ENCODE results near the gene EPAS1. TPM values are rescaled to one million over a fixed set of nuclear protein-coding genes. Genes with fewer than 3 reads are reported as not detected.

The EPAS1 gene
- total RNA-seq, 1 experiment from 2014 or later, result 8.5 TPM

DNA sequence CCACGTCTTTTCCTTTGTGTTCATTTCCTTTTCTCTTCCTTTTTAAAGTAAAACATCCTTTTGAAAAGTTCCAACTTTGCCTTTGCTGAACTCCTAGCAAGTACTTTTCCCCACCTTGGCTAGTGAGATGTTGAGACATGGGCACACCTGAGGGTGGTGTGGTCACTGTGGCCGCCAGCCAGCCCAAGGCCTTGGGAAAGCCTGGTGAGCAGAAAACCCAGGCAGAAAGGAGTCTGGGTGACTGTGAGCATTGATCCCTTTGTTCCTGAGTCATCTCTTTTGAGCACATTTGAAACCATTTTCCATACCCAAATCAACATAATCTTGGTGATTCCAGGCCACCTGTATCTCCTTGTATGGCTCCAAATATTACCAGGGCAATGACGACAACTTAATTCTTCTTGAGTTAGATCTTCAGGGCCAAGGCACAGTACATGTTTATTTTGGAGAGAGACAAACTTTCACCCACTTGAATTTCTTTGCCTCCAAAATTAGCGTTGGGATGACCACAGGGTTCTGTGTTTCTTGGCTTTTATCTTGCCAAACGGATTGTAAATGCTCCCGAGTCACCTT is 14.5 kb downstream of the EPAS1 start:
- Mint-ChIP-seq H3K36me3 (no peaks in the 10 kb centered on the region), H3K27ac (no peak overlapping the region), H3K4me1 (peaks cover 14% of the 10 kb centered on the region), H3K4me3 (no peak overlapping the region), H3K9me3 (no peaks in the 10 kb centered on the region), H3K27me3 (ENCODE audit: low read depth) (no peaks in the 10 kb centered on the region; the same call in 1 of the 2 replicates)
- ChIA-PET POLR2A (no interaction called here), CTCF (interaction anchor here (1.1 kb wide), 1 partner anchor 16 kb away, joined by 4 read pairs; no protein-coding TSS in a partner anchor)
- TF ChIP-seq, protein P1, sequence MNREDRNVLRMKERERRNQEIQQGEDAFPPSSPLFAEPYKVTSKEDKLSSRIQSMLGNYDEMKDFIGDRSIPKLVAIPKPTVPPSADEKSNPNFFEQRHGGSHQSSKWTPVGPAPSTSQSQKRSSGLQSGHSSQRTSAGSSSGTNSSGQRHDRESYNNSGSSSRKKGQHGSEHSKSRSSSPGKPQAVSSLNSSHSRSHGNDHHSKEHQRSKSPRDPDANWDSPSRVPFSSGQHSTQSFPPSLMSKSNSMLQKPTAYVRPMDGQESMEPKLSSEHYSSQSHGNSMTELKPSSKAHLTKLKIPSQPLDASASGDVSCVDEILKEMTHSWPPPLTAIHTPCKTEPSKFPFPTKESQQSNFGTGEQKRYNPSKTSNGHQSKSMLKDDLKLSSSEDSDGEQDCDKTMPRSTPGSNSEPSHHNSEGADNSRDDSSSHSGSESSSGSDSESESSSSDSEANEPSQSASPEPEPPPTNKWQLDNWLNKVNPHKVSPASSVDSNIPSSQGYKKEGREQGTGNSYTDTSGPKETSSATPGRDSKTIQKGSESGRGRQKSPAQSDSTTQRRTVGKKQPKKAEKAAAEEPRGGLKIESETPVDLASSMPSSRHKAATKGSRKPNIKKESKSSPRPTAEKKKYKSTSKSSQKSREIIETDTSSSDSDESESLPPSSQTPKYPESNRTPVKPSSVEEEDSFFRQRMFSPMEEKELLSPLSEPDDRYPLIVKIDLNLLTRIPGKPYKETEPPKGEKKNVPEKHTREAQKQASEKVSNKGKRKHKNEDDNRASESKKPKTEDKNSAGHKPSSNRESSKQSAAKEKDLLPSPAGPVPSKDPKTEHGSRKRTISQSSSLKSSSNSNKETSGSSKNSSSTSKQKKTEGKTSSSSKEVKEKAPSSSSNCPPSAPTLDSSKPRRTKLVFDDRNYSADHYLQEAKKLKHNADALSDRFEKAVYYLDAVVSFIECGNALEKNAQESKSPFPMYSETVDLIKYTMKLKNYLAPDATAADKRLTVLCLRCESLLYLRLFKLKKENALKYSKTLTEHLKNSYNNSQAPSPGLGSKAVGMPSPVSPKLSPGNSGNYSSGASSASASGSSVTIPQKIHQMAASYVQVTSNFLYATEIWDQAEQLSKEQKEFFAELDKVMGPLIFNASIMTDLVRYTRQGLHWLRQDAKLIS (CRISPR knock-in tag; IDR thresholded peaks at IDR 0.05; ENCODE audit: borderline replicate concordance), result no peak
- TF ChIP-seq, protein P2, sequence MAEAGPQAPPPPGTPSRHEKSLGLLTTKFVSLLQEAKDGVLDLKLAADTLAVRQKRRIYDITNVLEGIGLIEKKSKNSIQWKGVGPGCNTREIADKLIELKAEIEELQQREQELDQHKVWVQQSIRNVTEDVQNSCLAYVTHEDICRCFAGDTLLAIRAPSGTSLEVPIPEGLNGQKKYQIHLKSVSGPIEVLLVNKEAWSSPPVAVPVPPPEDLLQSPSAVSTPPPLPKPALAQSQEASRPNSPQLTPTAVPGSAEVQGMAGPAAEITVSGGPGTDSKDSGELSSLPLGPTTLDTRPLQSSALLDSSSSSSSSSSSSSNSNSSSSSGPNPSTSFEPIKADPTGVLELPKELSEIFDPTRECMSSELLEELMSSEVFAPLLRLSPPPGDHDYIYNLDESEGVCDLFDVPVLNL (CRISPR knock-in tag; IDR thresholded peaks at IDR 0.05; ENCODE audit: borderline replicate concordance, low read depth), result no peak
- TF ChIP-seq TP53 (CRISPR knock-in tag; IDR thresholded peaks at IDR 0.05), result no peak
- no peak for TF ChIP-seq ZNF121 (CRISPR knock-in tag; IDR thresholded peaks at IDR 0.05)
- TF ChIP-seq, protein P3, sequence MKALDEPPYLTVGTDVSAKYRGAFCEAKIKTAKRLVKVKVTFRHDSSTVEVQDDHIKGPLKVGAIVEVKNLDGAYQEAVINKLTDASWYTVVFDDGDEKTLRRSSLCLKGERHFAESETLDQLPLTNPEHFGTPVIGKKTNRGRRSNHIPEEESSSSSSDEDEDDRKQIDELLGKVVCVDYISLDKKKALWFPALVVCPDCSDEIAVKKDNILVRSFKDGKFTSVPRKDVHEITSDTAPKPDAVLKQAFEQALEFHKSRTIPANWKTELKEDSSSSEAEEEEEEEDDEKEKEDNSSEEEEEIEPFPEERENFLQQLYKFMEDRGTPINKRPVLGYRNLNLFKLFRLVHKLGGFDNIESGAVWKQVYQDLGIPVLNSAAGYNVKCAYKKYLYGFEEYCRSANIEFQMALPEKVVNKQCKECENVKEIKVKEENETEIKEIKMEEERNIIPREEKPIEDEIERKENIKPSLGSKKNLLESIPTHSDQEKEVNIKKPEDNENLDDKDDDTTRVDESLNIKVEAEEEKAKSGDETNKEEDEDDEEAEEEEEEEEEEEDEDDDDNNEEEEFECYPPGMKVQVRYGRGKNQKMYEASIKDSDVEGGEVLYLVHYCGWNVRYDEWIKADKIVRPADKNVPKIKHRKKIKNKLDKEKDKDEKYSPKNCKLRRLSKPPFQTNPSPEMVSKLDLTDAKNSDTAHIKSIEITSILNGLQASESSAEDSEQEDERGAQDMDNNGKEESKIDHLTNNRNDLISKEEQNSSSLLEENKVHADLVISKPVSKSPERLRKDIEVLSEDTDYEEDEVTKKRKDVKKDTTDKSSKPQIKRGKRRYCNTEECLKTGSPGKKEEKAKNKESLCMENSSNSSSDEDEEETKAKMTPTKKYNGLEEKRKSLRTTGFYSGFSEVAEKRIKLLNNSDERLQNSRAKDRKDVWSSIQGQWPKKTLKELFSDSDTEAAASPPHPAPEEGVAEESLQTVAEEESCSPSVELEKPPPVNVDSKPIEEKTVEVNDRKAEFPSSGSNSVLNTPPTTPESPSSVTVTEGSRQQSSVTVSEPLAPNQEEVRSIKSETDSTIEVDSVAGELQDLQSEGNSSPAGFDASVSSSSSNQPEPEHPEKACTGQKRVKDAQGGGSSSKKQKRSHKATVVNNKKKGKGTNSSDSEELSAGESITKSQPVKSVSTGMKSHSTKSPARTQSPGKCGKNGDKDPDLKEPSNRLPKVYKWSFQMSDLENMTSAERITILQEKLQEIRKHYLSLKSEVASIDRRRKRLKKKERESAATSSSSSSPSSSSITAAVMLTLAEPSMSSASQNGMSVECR (CRISPR knock-in tag; IDR thresholded peaks at IDR 0.05; ENCODE audit: borderline replicate concordance), result no peak
- TF ChIP-seq ZNF219 (CRISPR knock-in tag; IDR thresholded peaks at IDR 0.05; ENCODE audit: borderline replicate concordance), result no peak
- TF ChIP-seq NFATC4 (CRISPR knock-in tag; IDR thresholded peaks at IDR 0.05), result no peak
- TF ChIP-seq, protein P4, sequence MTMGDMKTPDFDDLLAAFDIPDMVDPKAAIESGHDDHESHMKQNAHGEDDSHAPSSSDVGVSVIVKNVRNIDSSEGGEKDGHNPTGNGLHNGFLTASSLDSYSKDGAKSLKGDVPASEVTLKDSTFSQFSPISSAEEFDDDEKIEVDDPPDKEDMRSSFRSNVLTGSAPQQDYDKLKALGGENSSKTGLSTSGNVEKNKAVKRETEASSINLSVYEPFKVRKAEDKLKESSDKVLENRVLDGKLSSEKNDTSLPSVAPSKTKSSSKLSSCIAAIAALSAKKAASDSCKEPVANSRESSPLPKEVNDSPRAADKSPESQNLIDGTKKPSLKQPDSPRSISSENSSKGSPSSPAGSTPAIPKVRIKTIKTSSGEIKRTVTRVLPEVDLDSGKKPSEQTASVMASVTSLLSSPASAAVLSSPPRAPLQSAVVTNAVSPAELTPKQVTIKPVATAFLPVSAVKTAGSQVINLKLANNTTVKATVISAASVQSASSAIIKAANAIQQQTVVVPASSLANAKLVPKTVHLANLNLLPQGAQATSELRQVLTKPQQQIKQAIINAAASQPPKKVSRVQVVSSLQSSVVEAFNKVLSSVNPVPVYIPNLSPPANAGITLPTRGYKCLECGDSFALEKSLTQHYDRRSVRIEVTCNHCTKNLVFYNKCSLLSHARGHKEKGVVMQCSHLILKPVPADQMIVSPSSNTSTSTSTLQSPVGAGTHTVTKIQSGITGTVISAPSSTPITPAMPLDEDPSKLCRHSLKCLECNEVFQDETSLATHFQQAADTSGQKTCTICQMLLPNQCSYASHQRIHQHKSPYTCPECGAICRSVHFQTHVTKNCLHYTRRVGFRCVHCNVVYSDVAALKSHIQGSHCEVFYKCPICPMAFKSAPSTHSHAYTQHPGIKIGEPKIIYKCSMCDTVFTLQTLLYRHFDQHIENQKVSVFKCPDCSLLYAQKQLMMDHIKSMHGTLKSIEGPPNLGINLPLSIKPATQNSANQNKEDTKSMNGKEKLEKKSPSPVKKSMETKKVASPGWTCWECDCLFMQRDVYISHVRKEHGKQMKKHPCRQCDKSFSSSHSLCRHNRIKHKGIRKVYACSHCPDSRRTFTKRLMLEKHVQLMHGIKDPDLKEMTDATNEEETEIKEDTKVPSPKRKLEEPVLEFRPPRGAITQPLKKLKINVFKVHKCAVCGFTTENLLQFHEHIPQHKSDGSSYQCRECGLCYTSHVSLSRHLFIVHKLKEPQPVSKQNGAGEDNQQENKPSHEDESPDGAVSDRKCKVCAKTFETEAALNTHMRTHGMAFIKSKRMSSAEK (CRISPR knock-in tag; IDR thresholded peaks at IDR 0.05; ENCODE audit: borderline replicate concordance), result no peak
- TF ChIP-seq TEAD4 (CRISPR knock-in tag; IDR thresholded peaks at IDR 0.05), result no peak
- TF ChIP-seq, protein P5, sequence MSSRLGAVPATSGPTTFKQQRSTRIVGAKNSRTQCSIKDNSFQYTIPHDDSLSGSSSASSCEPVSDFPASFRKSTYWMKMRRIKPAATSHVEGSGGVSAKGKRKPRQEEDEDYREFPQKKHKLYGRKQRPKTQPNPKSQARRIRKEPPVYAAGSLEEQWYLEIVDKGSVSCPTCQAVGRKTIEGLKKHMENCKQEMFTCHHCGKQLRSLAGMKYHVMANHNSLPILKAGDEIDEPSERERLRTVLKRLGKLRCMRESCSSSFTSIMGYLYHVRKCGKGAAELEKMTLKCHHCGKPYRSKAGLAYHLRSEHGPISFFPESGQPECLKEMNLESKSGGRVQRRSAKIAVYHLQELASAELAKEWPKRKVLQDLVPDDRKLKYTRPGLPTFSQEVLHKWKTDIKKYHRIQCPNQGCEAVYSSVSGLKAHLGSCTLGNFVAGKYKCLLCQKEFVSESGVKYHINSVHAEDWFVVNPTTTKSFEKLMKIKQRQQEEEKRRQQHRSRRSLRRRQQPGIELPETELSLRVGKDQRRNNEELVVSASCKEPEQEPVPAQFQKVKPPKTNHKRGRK (CRISPR knock-in tag; IDR thresholded peaks at IDR 0.05; ENCODE audit: borderline replicate concordance), result no peak
- no peak for TF ChIP-seq ZBTB21 (CRISPR knock-in tag; IDR thresholded peaks at IDR 0.05; ENCODE audit: borderline replicate concordance)
- TF ChIP-seq ELF4 (CRISPR knock-in tag; IDR thresholded peaks at IDR 0.05; ENCODE audit: low read depth), result no peak
- ATAC-seq, result no peak
- no peak for DNase-seq (ENCODE audit: low spot score)

Data from WTC11 (cell line).